Stimulated activated CD4-positive, alpha-beta T cell treated with anti-CD3 and anti-CD28 coated beads, Interleukin-1b, Interleukin-23, amount 100 ng/mL, for 1 hour (primary cell): ENCODE data around the gene RNF26.

Experiments
- DNase-seq, 2 donors: peaks; one replicate each; pipeline ENCODE4 v3.0.0-alpha.2; 2020; ENCODE audit warnings: low read depth in 2 of 2

The RNF26 gene

DNA sequence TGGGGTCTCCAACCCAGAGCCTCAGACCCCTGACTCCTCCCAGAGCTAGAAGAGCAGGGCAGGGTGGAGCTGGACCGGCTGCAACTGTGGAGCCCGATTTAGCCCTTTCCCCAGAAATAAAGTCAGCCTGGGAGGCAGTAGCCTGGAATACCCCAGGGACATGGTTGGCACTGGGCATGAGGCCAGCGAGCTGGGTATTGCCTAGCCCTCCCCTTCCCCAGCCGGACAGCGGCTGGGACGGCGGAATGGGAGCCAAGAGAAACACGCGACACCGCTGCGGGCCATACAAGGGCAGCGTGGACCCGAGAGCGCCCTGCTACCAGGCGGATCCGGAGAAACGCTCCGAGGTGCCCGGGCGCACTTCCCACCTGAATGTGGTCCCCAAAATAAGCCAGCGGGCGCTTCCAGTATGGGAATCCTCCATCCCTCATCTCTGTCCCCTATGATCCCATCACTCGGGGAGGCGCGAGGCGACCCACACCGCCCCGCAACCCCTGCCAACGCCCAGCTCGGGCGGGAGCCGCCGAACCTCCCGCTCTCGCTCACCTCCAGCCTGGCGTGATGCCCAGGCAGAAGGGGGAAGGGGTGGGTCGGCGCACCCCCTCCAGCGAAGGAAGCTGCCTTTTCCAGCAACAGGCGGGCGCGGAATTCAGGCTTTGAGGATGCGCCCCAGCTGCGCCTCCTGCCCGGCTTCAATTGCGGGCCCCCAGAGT is 18.2 kb upstream of the RNF26 start:
- DNase-seq = no peak

DNA sequence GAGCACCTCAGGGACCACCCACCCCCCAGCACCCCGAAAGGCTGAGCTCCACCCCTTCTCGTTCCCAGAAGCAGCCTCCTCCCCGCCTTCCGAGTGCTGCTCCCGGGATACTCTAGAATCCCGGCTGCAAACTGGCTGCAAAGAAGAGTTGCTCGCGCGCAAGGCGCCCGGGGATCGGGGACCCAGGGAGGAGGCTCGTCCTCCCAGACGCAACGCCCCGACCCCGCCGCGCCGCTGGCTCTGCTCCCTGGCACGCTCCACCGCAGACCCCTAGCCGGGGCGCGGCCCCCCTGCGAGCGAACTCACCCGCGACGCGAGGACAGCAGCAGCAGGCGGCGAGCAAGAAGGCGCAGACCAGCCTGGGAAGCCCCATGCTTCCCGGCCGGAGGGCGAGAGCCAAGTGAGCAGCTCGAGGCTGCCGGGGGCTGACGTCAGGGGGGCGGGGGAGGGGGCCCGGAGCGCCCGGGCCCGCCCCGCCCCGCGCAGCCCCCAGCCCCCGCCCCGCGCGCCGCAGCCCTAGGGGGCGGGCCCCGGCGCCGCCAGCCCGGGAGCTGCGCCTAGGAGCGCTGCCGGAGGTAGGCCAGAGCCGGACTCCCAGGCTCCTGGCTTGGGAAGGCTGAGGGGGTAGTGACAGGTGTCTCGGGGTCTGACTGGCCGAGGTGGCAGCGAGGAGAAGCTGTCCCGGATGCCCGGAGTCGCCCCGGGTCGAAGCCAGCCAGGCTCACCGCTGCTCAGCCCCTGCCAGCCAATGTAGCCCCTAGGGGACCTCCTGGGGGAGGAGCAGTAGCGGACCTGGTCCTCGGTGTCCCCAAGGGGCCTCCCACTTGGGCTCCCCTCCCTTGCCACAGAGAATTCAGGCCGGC is 17.4 kb upstream of the RNF26 start, which contains the start of gene MCAM:
Gene MCAM (minus strand): TSS at position 402 of the 863 bp plus-strand sequence. CDS start 29 bp downstream, at position 373.
- no peak for DNase-seq

DNA sequence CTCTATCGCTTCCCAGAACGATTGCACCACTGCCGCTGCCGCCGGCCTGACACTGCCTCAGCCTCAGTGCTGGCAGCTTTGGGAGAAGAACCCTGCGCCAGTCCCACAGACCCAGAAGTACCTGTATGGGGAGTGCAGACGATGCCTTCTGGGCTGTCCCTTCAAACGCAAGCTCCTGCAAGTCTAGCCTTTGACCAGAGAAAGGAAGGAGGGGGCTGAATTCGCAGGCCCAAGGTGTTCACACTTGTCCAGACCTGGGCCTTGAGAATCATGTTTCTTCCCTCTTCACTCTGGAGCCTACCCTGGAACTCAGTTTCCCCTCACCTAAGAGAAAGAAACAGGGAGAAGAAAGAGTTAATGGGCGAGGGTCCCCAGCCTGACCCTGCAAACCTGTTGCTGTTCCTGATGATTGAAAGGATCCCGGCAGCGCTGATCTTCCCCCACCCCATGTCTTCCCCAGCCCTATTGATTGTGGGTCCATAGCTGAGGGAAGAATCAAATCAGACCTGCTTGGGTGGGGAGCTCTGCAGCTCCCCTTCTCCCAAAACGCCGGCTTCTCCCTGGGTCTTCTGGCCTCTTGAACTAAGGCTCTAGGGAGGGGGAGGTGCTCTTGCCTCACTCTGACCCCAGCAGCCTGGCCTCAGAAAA is 16.6 kb upstream of the RNF26 start:
- no peak for DNase-seq

- DNase-seq = no peak
Measured at GRCh38 chr11:119318240-119319135, 15.8 kb upstream of the RNF26 start.

DNA sequence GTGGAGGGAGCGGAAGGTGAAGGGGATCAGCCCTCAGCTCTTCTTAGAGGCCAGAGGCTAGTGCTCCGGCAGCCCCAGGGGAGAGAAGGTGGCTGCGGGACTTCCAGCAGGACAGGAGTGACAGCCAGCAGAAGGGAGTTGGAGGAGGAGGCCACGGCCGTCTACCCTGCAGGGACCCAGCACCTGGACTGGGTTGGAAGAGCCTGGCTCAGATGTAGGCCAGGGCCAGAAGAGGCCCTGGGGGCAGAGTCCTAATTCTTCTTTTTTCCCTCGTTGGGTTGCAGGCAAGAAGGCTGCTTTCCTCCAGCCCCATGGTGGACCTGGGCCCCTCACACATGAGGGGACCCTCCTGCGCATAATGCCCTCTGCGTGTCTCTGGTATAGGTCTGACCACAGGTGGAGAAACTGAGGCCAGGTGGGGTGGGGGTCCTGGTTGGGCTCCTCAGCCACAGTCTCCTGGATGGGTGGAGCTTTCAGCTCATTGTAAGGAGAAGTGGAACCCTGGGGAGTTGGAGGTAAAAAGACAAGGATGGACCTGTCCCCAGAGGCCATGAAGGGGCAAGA is 15.1 kb upstream of the RNF26 start:
- no peak for DNase-seq

- DNase-seq = no peak
Measured at GRCh38 chr11:119319700-119320239, 14.6 kb upstream of the RNF26 start.

DNA sequence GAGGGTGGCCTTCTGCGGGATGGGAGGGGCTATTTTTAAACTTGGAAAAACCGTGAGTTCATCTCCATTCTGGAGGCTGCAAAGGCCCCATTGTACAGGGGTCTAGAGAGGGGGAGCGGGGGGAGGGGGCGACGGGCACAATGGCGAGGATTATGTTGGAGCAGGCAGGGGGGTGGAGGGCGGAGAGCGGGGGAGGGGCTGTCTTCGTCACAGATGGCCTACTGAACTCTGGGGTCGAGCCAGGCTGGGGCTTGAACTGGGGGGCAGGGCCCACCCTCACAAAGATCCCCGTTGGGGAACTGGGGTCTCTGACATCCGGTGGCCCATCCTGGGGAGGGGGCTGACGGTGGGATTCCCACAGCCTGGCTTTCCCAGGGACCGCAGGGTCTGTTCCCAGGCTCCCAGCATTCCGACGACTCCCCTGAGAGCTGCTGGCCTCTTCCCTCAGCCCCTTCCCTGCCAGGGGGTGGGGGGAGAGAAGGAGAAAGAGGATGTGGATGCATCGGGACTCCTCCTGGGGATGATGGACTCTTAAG is 14.0 kb upstream of the RNF26 start:
- DNase-seq = no peak

DNA sequence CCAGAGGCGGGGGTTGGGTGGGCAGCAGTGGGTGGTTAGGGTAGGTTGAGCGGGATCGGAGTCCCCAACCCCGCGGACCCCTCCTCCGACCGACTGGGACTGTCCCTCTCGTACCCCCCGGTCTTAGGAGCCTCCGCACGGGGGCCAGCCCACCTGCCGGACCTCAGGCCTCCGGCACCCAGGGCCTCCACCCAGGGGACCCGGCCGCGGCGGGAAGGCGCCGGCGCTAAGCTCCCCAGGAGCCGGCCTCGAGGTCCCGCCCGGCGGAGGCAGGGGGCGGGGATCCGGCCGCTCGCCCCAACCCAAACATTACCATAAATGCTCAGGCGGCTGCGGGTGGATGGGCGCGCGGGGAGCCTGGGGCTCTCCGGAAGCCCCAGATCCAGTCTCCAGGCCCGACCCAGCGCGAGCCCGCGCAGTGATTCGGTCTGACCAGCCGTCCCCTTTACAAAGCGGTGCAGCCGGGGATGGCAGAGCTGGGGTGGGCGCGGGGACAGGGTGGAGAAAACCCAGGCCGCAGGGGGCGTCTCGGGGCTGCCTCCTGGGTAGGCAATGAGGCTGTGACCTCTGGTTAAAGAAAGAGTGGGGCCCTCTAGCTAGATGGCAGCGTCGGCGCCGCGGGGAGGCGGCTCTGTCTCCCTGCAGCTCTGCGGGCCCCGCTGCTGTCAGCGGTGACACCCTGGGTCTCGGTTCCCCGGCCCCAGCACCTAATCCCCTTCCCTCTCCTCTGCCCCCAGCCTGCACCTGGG is 13.4 kb upstream of the RNF26 start:
- DNase-seq = no peak

DNA sequence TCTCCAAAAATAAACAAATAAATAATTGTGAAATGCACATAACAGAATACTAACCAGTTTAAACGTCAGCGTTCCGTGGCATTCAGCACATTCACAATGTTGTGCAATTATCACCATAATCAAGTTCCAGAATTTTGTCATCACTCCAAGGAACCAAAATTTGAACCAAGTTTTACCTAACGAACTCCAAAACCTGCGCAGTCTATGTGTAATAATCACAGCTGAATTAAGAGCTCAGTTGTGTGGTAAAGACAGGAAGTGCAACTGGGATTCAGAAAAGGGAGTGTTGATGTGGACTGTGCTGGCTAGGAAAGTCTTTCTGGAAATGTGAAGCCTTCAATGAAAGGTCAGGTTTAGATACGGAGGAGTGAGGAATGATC is 12.0 kb upstream of the RNF26 start:
- no peak for DNase-seq

GRCh38 chr11:119322921-119323531 is 11.3 kb upstream of the RNF26 start:
- DNase-seq = no peak

DNA sequence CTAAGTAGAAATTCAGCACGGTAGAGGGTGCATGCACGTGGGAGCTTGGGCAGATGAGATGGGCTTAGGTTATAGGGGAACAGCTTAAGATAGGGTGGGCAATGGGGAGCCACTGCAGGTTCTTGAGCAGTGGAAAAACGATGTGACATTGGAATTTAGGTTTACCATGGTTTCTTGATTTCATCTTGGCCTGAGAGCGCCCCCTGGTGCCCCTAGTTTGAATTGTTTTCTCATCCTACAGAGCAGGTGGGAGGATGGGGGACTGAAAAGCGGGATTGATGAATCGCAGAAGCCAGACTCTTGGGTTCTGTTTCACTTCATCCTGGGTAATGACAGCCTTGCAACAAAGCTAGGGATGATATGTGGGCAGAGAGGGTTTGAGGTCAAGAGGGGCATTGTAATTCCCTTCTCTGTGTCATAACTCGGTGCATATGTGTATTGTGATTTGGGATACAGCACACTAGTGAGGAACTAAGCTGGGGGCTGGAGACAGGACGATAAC is 10.7 kb upstream of the RNF26 start:
- DNase-seq = peak; percentile 49 to 71

DNA sequence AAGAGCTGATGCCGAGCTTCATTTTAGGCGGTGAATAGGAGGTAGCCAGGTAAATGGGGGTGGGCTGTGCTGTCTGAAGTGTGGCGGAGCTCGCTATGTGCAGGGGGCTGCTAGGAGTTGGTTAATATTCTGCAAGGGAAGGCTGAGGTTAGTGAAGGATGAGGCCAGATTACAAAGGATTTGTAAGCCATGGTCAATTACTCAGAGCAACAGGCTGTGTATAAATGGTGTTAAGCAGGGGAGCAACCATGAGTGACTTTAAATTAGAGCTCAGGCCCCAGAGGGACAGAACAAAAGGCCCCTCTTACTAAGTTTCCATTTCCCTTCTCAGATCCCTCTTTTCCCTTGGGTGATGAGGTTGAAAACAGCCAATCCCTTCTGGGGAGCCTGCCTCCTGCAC is 10.1 kb upstream of the RNF26 start:
- no peak for DNase-seq

GRCh38 chr11:119329320-119329719 is 5.0 kb upstream of the RNF26 start:
- DNase-seq = no peak

DNA sequence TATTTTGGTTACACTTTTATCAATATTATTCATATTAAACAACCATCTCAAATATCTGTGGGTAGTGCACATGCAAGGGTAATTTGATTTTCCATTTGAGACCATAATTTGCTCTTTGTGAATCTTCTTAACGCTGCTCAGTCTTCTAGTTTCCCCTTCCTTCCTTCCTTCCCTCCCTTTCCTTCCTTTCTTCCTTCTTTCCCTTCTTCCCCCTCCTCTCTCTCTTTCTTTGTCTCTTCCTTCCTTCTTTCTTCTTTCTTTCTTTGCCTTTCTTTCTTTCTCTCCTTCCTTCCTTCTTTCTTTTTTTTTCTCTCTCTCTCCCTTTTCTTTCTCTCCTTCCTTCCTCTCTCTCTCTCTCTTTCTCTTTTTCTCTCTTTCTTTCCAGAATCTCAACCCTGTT is 4.1 kb upstream of the RNF26 start:
- no peak for DNase-seq

DNA sequence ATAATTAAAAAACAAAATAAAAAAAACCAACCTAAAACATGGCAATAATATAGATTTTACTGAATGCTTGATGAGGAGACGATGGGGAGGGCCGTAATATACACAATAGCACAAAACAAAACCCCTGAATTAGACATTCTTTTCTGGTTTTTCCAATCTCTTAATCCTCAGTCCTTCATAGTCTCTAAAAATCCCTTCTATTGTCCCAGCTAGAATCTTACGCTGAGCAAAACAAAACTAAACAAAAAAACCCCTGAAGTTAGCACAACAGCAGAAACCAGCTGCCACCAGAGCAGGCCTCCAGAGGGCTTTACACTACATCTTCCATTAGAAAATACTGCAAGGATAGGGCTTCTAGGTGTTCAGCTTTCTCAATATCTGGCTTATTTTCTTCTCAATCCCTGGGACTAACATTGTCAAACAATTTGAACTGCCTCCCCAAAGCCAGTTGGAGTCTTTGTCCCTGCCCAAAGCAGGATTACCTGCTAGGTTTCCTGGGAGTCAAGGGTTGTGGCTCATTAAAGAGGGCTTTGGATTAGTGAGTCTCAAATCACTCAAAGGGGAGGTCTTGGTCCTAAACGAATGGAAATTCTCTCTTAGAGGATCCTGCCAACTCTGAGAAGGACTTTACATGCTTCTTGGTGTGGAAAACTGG is 2.1 kb upstream of the RNF26 start:
- no peak for DNase-seq

DNA sequence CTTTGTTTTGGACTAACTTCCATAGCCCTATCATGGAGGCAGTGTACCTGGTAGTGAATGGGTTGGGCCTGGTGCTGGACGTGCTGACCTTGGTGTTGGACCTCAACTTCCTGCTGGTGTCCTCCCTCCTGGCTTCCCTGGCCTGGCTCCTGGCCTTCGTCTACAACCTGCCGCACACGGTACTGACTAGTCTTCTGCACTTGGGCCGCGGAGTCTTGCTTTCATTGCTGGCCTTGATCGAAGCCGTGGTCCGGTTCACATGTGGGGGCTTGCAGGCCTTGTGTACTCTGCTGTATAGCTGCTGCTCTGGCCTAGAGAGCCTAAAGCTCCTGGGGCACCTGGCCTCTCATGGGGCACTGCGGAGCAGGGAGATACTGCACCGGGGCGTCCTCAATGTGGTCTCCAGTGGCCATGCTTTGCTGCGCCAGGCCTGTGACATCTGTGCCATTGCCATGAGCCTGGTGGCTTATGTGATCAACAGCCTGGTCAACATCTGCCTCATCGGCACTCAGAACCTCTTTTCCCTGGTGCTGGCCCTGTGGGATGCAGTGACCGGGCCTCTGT is 846 bp downstream of the RNF26 start:
- DNase-seq = no peak

DNA sequence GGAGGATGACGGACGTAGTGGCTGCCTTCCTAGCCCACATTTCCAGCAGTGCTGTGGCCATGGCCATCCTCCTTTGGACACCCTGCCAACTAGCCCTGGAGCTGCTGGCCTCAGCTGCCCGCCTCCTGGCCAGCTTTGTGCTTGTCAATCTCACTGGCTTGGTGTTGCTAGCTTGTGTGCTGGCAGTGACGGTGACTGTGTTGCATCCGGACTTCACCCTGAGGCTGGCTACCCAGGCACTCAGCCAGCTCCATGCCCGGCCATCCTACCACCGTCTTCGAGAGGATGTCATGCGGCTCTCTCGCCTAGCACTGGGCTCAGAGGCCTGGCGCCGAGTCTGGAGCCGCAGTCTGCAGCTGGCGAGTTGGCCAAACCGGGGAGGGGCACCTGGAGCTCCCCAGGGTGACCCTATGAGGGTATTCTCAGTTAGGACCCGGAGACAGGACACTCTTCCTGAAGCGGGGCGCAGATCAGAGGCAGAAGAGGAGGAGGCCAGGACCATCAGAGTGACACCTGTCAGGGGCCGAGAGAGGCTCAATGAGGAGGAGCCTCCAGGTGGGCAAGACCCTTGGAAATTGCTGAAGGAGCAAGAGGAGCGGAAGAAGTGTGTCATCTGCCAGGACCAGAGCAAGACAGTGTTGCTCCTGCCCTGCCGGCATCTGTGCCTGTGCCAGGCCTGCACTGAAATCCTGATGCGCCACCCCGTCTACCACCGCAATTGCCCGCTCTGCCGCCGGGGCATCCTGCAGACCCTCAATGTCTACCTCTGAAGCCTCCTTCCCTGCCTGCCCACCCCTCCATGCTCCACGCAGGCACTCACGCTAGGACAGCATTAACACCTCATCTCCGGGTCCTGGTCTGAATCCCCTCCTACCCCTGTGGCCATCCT is 1.6 kb downstream of the RNF26 start:
- no peak for DNase-seq
